H1 (cell line): ENCODE data around the gene CRYBB2. TPM values are rescaled to one million over a fixed set of nuclear protein-coding genes. Genes with fewer than 3 reads are reported as not detected.

Source experiments
- CTCF ChIA-PET: fragments of 300-600 bp; sonication (Branson Sonifier 250); formaldehyde crosslinking; loops from one replicate; lab custom pipeline; 2021; ENCODE audit not compliant: partially characterized antibody; lab: Charles Lee
- POLR2A ChIA-PET: fragments of 300-600 bp; sonication (Branson Sonifier 250); formaldehyde crosslinking; loops from one replicate; lab custom pipeline; 2021; ENCODE audit warnings: inconsistent platforms; ENCODE audit not compliant: partially characterized antibody; lab: Charles Lee
- DNase-seq, 2 experiments: peaks; one replicate each; pipeline versions ENCODE4 v3.0.0 to v3.0.0-alpha.2; 2010 to 2022; ENCODE audit warnings: low spot score in 2 of 2, low read depth in 1 of 2, mixed read lengths in 1 of 2
- FAIRE-seq: peaks from 2 replicates; lab custom pipeline; 2011; peaks lifted over from hg19 to GRCh38; lab: Jason Lieb, UNC
- H2AFZ ChIP-seq: 2 replicates; pipeline ENCODE4 v1.8.1; 2012; ENCODE audit warnings: low read length, inconsistent platforms
- H2AK5ac ChIP-seq: 2 replicates; pipeline ENCODE4 v1.6.1; 2013; ENCODE audit warnings: low read depth, low read length
- H2BK120ac ChIP-seq: replicated peaks from 2 replicates; pipeline ENCODE3; 2013; ENCODE audit warnings: low read depth, low read length, inconsistent platforms
- H2BK12ac ChIP-seq: 2 replicates; pipeline ENCODE4 v1.6.1; 2013; ENCODE audit warnings: low read depth, low read length
- H2BK15ac ChIP-seq: 2 replicates; pipeline ENCODE4 v1.6.1; 2013; ENCODE audit warnings: low read length
- H2BK20ac ChIP-seq: 2 replicates; pipeline ENCODE4 v1.6.1; 2013; ENCODE audit warnings: low read length
- H2BK5ac ChIP-seq: 2 replicates; pipeline ENCODE4 v1.6.1; 2013; ENCODE audit warnings: low read depth, low read length
- H3K14ac ChIP-seq: 2 replicates; pipeline ENCODE4 v1.6.1; 2013; ENCODE audit warnings: inconsistent platforms; ENCODE audit not compliant: insufficient read length
- H3K18ac ChIP-seq: 2 replicates; pipeline ENCODE4 v1.6.1; 2013; ENCODE audit warnings: low read length; ENCODE audit errors: extremely low read depth
- H3K23ac ChIP-seq: 2 replicates; pipeline ENCODE4 v1.6.1; 2013; ENCODE audit warnings: inconsistent platforms; ENCODE audit not compliant: insufficient read length
- H3K23me2 ChIP-seq: 2 replicates; pipeline ENCODE4 v1.6.1; 2013; ENCODE audit warnings: low read depth, low read length
- H3K27ac ChIP-seq: 2 replicates; pipeline ENCODE4 v1.6.1; 2011; ENCODE audit warnings: low read depth, low read length, inconsistent platforms
- H3K27me3 ChIP-seq, 4 experiments: replicated peaks in 1 of 4; 1 replicate in 1 of 4; 2 replicates in 3 of 4; pipeline versions ENCODE4 v1.6.1 to v1.8.1; 2011 to 2013; ENCODE audit warnings: low read length in 3 of 4, mild to moderate bottlenecking in 3 of 4, inconsistent platforms in 2 of 4, mixed read lengths in 2 of 4, moderate library complexity in 1 of 4; ENCODE audit not compliant: control insufficient read depth in 3 of 4, insufficient read depth in 3 of 4; ENCODE audit errors: extremely low read depth in 1 of 4
- H3K36me3 ChIP-seq, 4 experiments: 2 replicates each; pipeline versions ENCODE4 v1.6.1 to v1.8.1; 2011 to 2013; ENCODE audit warnings: mild to moderate bottlenecking in 4 of 4, low read length in 3 of 4, moderate library complexity in 2 of 4, control low read depth in 1 of 4, inconsistent platforms in 1 of 4; ENCODE audit not compliant: insufficient read depth in 4 of 4, control insufficient read depth in 2 of 4
- H3K4ac ChIP-seq: replicated peaks from 2 replicates; pipeline ENCODE3; 2013; ENCODE audit warnings: low read length, low read depth, mixed read lengths, inconsistent platforms; ENCODE audit not compliant: insufficient read length
- H3K4me1 ChIP-seq, 4 experiments: replicated peaks in 1 of 4; 1 replicate in 1 of 4; 2 replicates in 3 of 4; pipeline versions ENCODE4 v1.6.1 to v1.8.1; 2011 to 2013; ENCODE audit warnings: low read length in 3 of 4, inconsistent platforms in 2 of 4, mixed read lengths in 1 of 4; ENCODE audit not compliant: insufficient read depth in 4 of 4, control insufficient read depth in 3 of 4
- H3K4me2 ChIP-seq, 2 experiments: 2 replicates each; pipeline versions ENCODE4 v1.6.1 to v1.8.1; 2011 to 2013; ENCODE audit warnings: low read depth in 2 of 2, low read length in 2 of 2, control low read depth in 1 of 2, inconsistent platforms in 1 of 2, mild to moderate bottlenecking in 1 of 2; ENCODE audit not compliant: insufficient read depth in 1 of 2
- H3K4me3 ChIP-seq, 4 experiments: fragments of 200-600, 300-600 bp in 1 of 4; sonication (generic), shearing (Covaris generic), sonication (Bioruptor Twin) in 1 of 4; 2 replicates each; pipeline versions ENCODE4 v1.5.1 to v1.8.1; 2011 to 2016; ENCODE audit warnings: low read length in 4 of 4, low read depth in 3 of 4, control low read depth in 2 of 4, inconsistent platforms in 2 of 4, mild to moderate bottlenecking in 2 of 4, mixed read lengths in 1 of 4, moderate library complexity in 1 of 4; ENCODE audit not compliant: insufficient read depth in 2 of 4; ENCODE audit errors: extremely low read depth in 1 of 4
- H3K56ac ChIP-seq: replicated peaks from 2 replicates; pipeline ENCODE3; 2013; ENCODE audit warnings: low read depth, mild to moderate bottlenecking, mixed read lengths, low read length, inconsistent platforms; ENCODE audit not compliant: insufficient read length
- H3K79me1 ChIP-seq: 2 replicates; pipeline ENCODE4 v1.6.1; 2013; ENCODE audit warnings: low read depth, low read length, control low read depth
- H3K79me2 ChIP-seq, 2 experiments: 2 replicates each; pipeline versions ENCODE4 v1.6.1 to v1.8.1; 2012 to 2013; ENCODE audit warnings: low read length in 2 of 2, mild to moderate bottlenecking in 2 of 2, inconsistent platforms in 1 of 2; ENCODE audit not compliant: insufficient read depth in 2 of 2, control insufficient read depth in 1 of 2
- H3K9ac ChIP-seq, 4 experiments: replicated peaks in 1 of 4; 1 replicate in 1 of 4; 2 replicates in 3 of 4; pipeline versions ENCODE4 v1.6.1 to v1.8.1; 2011 to 2013; ENCODE audit warnings: low read depth in 3 of 4, low read length in 3 of 4, control low read depth in 2 of 4, mild to moderate bottlenecking in 2 of 4, moderate library complexity in 2 of 4, inconsistent platforms in 1 of 4; ENCODE audit errors: extremely low read depth in 1 of 4
- H3K9me3 ChIP-seq, 2 experiments: 2 replicates each; pipeline versions ENCODE4 v1.6.1 to v1.8.1; 2012 to 2013; ENCODE audit warnings: mild to moderate bottlenecking in 2 of 2, moderate library complexity in 2 of 2, control low read depth in 1 of 2, inconsistent platforms in 1 of 2, low read depth in 1 of 2, low read length in 1 of 2, mixed read lengths in 1 of 2; ENCODE audit not compliant: insufficient read depth in 2 of 2
- H4K20me1 ChIP-seq, 2 experiments: replicated peaks in 1 of 2; 2 replicates each; pipeline versions ENCODE3 to v1.8.1; 2011 to 2013; ENCODE audit warnings: inconsistent platforms in 2 of 2, low read length in 2 of 2, mild to moderate bottlenecking in 1 of 2; ENCODE audit not compliant: insufficient read depth in 2 of 2, control insufficient read depth in 1 of 2
- H4K5ac ChIP-seq: 2 replicates; pipeline ENCODE4 v1.6.1; 2013; ENCODE audit warnings: low read length, low read depth, mixed read lengths, inconsistent platforms; ENCODE audit not compliant: insufficient read length
- H4K8ac ChIP-seq: 2 replicates; pipeline ENCODE4 v1.8.0; 2013; ENCODE audit warnings: mild to moderate bottlenecking, moderate library complexity, low read length, inconsistent platforms; ENCODE audit not compliant: insufficient read depth; ENCODE audit errors: extremely low read depth
- H4K91ac ChIP-seq: replicated peaks from 2 replicates; pipeline ENCODE3; 2013; ENCODE audit warnings: low read length, mixed read lengths, inconsistent platforms; ENCODE audit not compliant: insufficient read length
- CBX8 ChIP-seq: fragments of 300-800, 300-1000 bp; sonication (generic); IDR thresholded peaks from 2 replicates; pipeline ENCODE4 v1.7.1; 2016; ENCODE audit warnings: low read depth, low read length, borderline replicate concordance
- CEBPB ChIP-seq: IDR thresholded peaks from 2 replicates; pipeline ENCODE4 v1.6.1; 2012; ENCODE audit warnings: low read depth, low read length
- CHD2 ChIP-seq: IDR thresholded peaks from 2 replicates; pipeline ENCODE4 v1.6.1; 2012; ENCODE audit warnings: low read length, improper control_type of control experiment
- CREB1 ChIP-seq: IDR thresholded peaks from 2 replicates; pipeline ENCODE4 v1.6.1; 2012; ENCODE audit warnings: inconsistent platforms
- FOSL1 ChIP-seq: IDR thresholded peaks from 2 replicates; pipeline ENCODE4 v1.6.1; 2011; ENCODE audit warnings: mild to moderate bottlenecking, low read depth, low read length, moderate library complexity; ENCODE audit not compliant: insufficient read depth
- NRF1 ChIP-seq: IDR thresholded peaks from 2 replicates; pipeline ENCODE4 v1.6.1; 2011; ENCODE audit warnings: mild to moderate bottlenecking, low read depth, low read length, improper control_type of control experiment
- RAD21 ChIP-seq, 2 experiments: IDR thresholded peaks in 1 of 2; conservative IDR thresholded peaks in 1 of 2; 2 replicates each; pipeline ENCODE4 v1.6.1; 2011; ENCODE audit warnings: low read depth in 2 of 2, low read length in 2 of 2, improper control_type of control experiment in 1 of 2, inconsistent platforms in 1 of 2, mild to moderate bottlenecking in 1 of 2, moderate library complexity in 1 of 2
- RBBP5 ChIP-seq: IDR thresholded peaks from 2 replicates; pipeline ENCODE4 v1.7.1; 2012; ENCODE audit warnings: low read depth, mild to moderate bottlenecking, inconsistent platforms, low read length, moderate library complexity, borderline replicate concordance
- RFX5 ChIP-seq: IDR thresholded peaks from 2 replicates; pipeline ENCODE4 v1.6.1; 2011; ENCODE audit warnings: low read depth, low read length, improper control_type of control experiment, borderline replicate concordance
- RXRA ChIP-seq: IDR thresholded peaks from 2 replicates; pipeline ENCODE4 v1.6.1; 2011; ENCODE audit warnings: low read depth, mild to moderate bottlenecking, low read length, moderate library complexity; ENCODE audit not compliant: insufficient read depth
- SAP30 ChIP-seq: fragments of 300-600 bp; sonication (generic); IDR thresholded peaks from 2 replicates; pipeline ENCODE4 v1.7.1; 2012; ENCODE audit warnings: low read length, moderate library complexity, mild to moderate bottlenecking, inconsistent platforms; ENCODE audit not compliant: insufficient read depth, insufficient replicate concordance
- WGBS, 2 experiments: shearing (Covaris generic) in 1 of 2; methylation state at CpG; one replicate each; pipeline versions ENCODE4 v1.1.6 to v1.1.7; 2013 to 2015; ENCODE audit warnings: low lambda C conversion rate in 2 of 2, mixed read lengths in 2 of 2, inconsistent platforms in 1 of 2, low coverage in 1 of 2, missing lambda C conversion rate in 1 of 2; ENCODE audit not compliant: insufficient replicate concordance in 2 of 2, insufficient coverage in 1 of 2, insufficient read length in 1 of 2; ENCODE audit errors: extremely low coverage in 1 of 2, missing lambda C conversion rate in 1 of 2; 5-methylcytosine and 5-hydroxymethylcytosine counted together
- polyA plus RNA-seq, 7 experiments: library from polyadenylated mRNA; depleted of rRNA in 3 of 7; stranded (reverse) in 5 of 7; unstranded in 2 of 7; fragments of >200 nt in 5 of 7; fragments of 200-250 nt in 2 of 7; gene quantifications; 1 replicate in 5 of 7; 2 replicates in 1 of 7; 4 replicates in 1 of 7; pipeline versions ENCODE4 v1.2.1 to v1.2.3, GENCODE V29; 2011 to 2013; ENCODE audit warnings: missing spikeins in 2 of 7, mixed read lengths in 2 of 7
- total RNA-seq: library from RNA; stranded (reverse); fragmentation: NEBNext Ultra II Directional; extraction: Animal tissue kit (Norgen Biotek cat#: 25700); gene quantifications from 2 replicates; pipeline ENCODE4 v1.2.1, GENCODE V29; 2021

Gene CRYBB2
- total and polyA plus RNA-seq, 2 of the 8 experiments (the other 6 are each of a cell fraction or from before 2014, with no cell fraction given), result 0.12 TPM; not detected in 1

GRCh38 chr22:25221790-25222189 lies 2.4 kb downstream of the CRYBB2 start:
- Histone ChIP-seq H2AK5ac (no peak overlapping the region), H2BK12ac (no peak overlapping the region), H2BK120ac (no peak overlapping the region), H4K91ac (no peak overlapping the region), H3K27me3 (peaks cover 0 to 4% (median 0%) of the 10 kb centered on the region in 4 experiments; a peak in 2 of 7 replicates), H4K5ac (no peak overlapping the region), H3K4me1 (no peaks in the 10 kb centered on the region), H3K9me3 (no peaks in the 10 kb centered on the region), H2AFZ (no peak overlapping the region), H3K27ac (no peak overlapping the region), H3K23me2 (no peaks in the 10 kb centered on the region), H3K4me3 (no peak overlapping the region), H3K79me1 (no peaks in the 10 kb centered on the region), H4K8ac (no peak overlapping the region), H3K36me3 (no peaks in the 10 kb centered on the region), H2BK20ac (no peak overlapping the region), H3K9ac (no peak overlapping the region), H3K18ac (no peak overlapping the region), H3K14ac (no peak overlapping the region), H3K79me2 (no peaks in the 10 kb centered on the region), H2BK5ac (no peak overlapping the region), H3K56ac (no peak overlapping the region), H3K4ac (no peak overlapping the region), H2BK15ac (no peak overlapping the region), H4K20me1 (no peaks in the 10 kb centered on the region), H3K4me2 (no peak overlapping the region), H3K23ac (no peak overlapping the region)
- TF ChIP-seq SAP30 (no peak), NRF1 (no peak), RFX5 (no peak), RXRA (no peak), RAD21 (IDR thresholded peaks at IDR 0.05 in 1 of 2, conservative IDR thresholded peaks at IDR 0.05 in 1 of 2; ENCODE audit: low read depth in 2 of 2, low read length in 2 of 2) (no peak), CEBPB (no peak), CHD2 (no peak), CBX8 (no peak), FOSL1 (no peak), RBBP5 (no peak), CREB1 (no peak)
- WGBS, 2 experiments, result 86% methylated on average over 8 of the region's 8 CpGs; no CpG with 5 or more reads in 1 of the 2 experiments
- CTCF ChIA-PET, result interaction anchor here (0.7 kb wide), 1 partner anchor 11 kb away, joined by 3 read pairs; no protein-coding TSS in a partner anchor
- no peak for FAIRE-seq
- POLR2A ChIA-PET, result no interaction called here
- no peak for DNase-seq
